ENCODE results near the gene OR7G1.

GRCh38 chr19:9107375-9107774 is 8.2 kb downstream of the OR7G1 start, which contains the start of gene OR7G2:
- no peak for TF ChIP-seq EZH2 (IDR thresholded peaks at IDR 0.05; ENCODE audit: borderline replicate concordance, low read depth, low read length, severe bottlenecking)
- no peak for TF ChIP-seq CTCF (IDR thresholded peaks at IDR 0.05; ENCODE audit: extremely low read depth in 1 of 2, insufficient read depth in 1 of 2, low read depth in 1 of 2, low read length in 2 of 2)
- TF ChIP-seq POLR2A (IDR thresholded peaks at IDR 0.05; ENCODE audit: low read depth, low read length): no peak
- no peak for TF ChIP-seq JUN (IDR thresholded peaks at IDR 0.05; ENCODE audit: borderline replicate concordance, insufficient read depth, insufficient read length, low read depth)
- TF ChIP-seq MYC (IDR thresholded peaks at IDR 0.05; ENCODE audit: low read depth, low read length): no peak
- TF ChIP-seq MAX (IDR thresholded peaks at IDR 0.05; ENCODE audit: insufficient read depth, insufficient read length): no peak
